Activated CD4-positive, alpha-beta T cell treated with anti-CD3 and anti-CD28 coated beads for 24 hours (primary cell): Measurements from ENCODE around the gene SCYGR1.
A peak's percentile ranks its signal among the peaks of the same experiment; 100 is the strongest.
"Not testable (repeated sequence)": the region's sequence is repeated elsewhere in the genome, so short reads cannot be mapped to it uniquely, and the experiment has no call there.

Experiments
- DNase-seq, 2 donors: peaks; one replicate each; pipeline ENCODE4 v3.0.0-alpha.2; 2020; ENCODE audit warnings: low read depth in 2 of 2

SCYGR1 gene

GRCh38 chr2:227387583-227387982 is at the start of gene SCYGR1:
Gene SCYGR1 (minus strand): TSS chr2:227387949. CDS start chr2:227387949, 0 bp downstream.
- not testable (repeated sequence) for DNase-seq

- DNase-seq, result no peak
Observed at GRCh38 chr2:227436436-227437174, 48.9 kb upstream of the SCYGR1 start.

GRCh38 chr2:227433171-227433570 is 45.4 kb upstream of the SCYGR1 start:
- no peak for DNase-seq

- DNase-seq, result no peak
Observed at GRCh38 chr2:227430639-227431038, 42.9 kb upstream of the SCYGR1 start.

GRCh38 chr2:227428731-227429285 is 41.1 kb upstream of the SCYGR1 start:
- no peak for DNase-seq

- no peak for DNase-seq
Observed at GRCh38 chr2:227423656-227424499, 36.1 kb upstream of the SCYGR1 start.

- DNase-seq, result no peak
Observed at GRCh38 chr2:227420087-227421052, 32.6 kb upstream of the SCYGR1 start.

- DNase-seq, result no peak
Observed at GRCh38 chr2:227416701-227417100, 29.0 kb upstream of the SCYGR1 start.

- no peak for DNase-seq
Observed at GRCh38 chr2:227415538-227416424, 28.0 kb upstream of the SCYGR1 start.

- no peak for DNase-seq
Observed at GRCh38 chr2:227414846-227415245, 27.1 kb upstream of the SCYGR1 start.

GRCh38 chr2:227413371-227413770 is 25.6 kb upstream of the SCYGR1 start:
- no peak for DNase-seq

GRCh38 chr2:227412877-227413276 is 25.1 kb upstream of the SCYGR1 start:
- no peak for DNase-seq

- DNase-seq, result no peak
Observed at GRCh38 chr2:227411990-227412350, 24.2 kb upstream of the SCYGR1 start.

GRCh38 chr2:227411320-227411989 is 23.7 kb upstream of the SCYGR1 start:
- peak; percentile 39 to 53 for DNase-seq

- no peak for DNase-seq
Observed at GRCh38 chr2:227410191-227410590, 22.4 kb upstream of the SCYGR1 start.

- no peak for DNase-seq
Observed at GRCh38 chr2:227407591-227408151, 19.9 kb upstream of the SCYGR1 start.

- no peak for DNase-seq
Observed at GRCh38 chr2:227406177-227407031, 18.7 kb upstream of the SCYGR1 start.

GRCh38 chr2:227404585-227405271 is 17.0 kb upstream of the SCYGR1 start:
- DNase-seq, result no peak
